Naive thymus-derived CD4-positive, alpha-beta T cell (primary cell): ENCODE data around the gene FRMD4A. TPM values are rescaled to one million over a fixed set of nuclear protein-coding genes. Genes with fewer than 3 reads are reported as not detected.
"Not testable (repeated sequence)": the region's sequence is repeated elsewhere in the genome, so short reads cannot be mapped to it uniquely, and the experiment has no call there.

Experiments used
- ATAC-seq: fragments of 150-1000 bp; cut with Tn5 transposase; 2 replicates; pipeline ENCODE4 v1.10.0; 2021; ENCODE audit warnings: mild to moderate bottlenecking, moderate library complexity
- CTCF ChIA-PET: fragments of 350-600 bp; sonication (Branson Sonifier 250); formaldehyde crosslinking; loops from one replicate; lab custom pipeline; 2021; ENCODE audit warnings: antibody characterized with exemption; lab: Charles Lee
- POLR2A ChIA-PET: fragments of 350-600 bp; sonication (Branson Sonifier 250); formaldehyde crosslinking; loops from one replicate; lab custom pipeline; 2021; ENCODE audit warnings: antibody characterized with exemption, inconsistent platforms; lab: Charles Lee
- DNase-seq, 9 donors: peaks; one replicate each; pipeline versions ENCODE4 v3.0.0 to v3.0.0-alpha.2; 2020 to 2022; ENCODE audit warnings: mixed read lengths in 1 of 9
- H3K27ac ChIP-seq: one replicate; pipeline ENCODE4 v1.7.0; 2013; ENCODE audit warnings: mild to moderate bottlenecking, low read depth, low read length, moderate library complexity
- H3K27me3 ChIP-seq, 2 donors: one replicate each; pipeline ENCODE4 v1.7.0; 2013; ENCODE audit warnings: low read length in 2 of 2, mild to moderate bottlenecking in 2 of 2, moderate library complexity in 2 of 2; ENCODE audit not compliant: control insufficient read depth in 2 of 2, insufficient read depth in 2 of 2
- H3K36me3 ChIP-seq, 3 experiments: 1 replicate in 2 of 3; 2 replicates in 1 of 3; pipeline ENCODE4 v1.7.0; 2013; ENCODE audit warnings: low read length in 3 of 3, mild to moderate bottlenecking in 3 of 3, moderate library complexity in 1 of 3; ENCODE audit not compliant: insufficient read depth in 3 of 3, control insufficient read depth in 2 of 3
- H3K4me1 ChIP-seq, 2 donors: one replicate each; pipeline ENCODE4 v1.7.0; 2013; ENCODE audit warnings: low read length in 2 of 2, mild to moderate bottlenecking in 2 of 2, moderate library complexity in 1 of 2; ENCODE audit not compliant: control insufficient read depth in 2 of 2, insufficient read depth in 2 of 2
- H3K4me3 ChIP-seq: 2 replicates; pipeline ENCODE4 v1.7.0; 2013; ENCODE audit warnings: mild to moderate bottlenecking, low read length
- H3K9me3 ChIP-seq, 3 experiments: 1 replicate in 2 of 3; 2 replicates in 1 of 3; pipeline ENCODE4 v1.7.0; 2013; ENCODE audit warnings: low read length in 3 of 3; ENCODE audit not compliant: control insufficient read depth in 2 of 3
- H3K27ac Mint-ChIP-seq, 9 donors: one replicate each; pipeline ENCODE4 v1.8.0; 2020 to 2022; ENCODE audit warnings: mixed read lengths in 9 of 9, mild to moderate bottlenecking in 8 of 9, moderate library complexity in 5 of 9, inconsistent platforms in 2 of 9
- H3K27me3 Mint-ChIP-seq, 5 donors: one replicate each; pipeline ENCODE4 v1.8.0; 2021 to 2022; ENCODE audit warnings: mixed read lengths in 5 of 5, mild to moderate bottlenecking in 1 of 5
- H3K36me3 Mint-ChIP-seq, 5 donors: one replicate each; pipeline ENCODE4 v1.8.0; 2020 to 2022; ENCODE audit warnings: mixed read lengths in 5 of 5, mild to moderate bottlenecking in 3 of 5, inconsistent platforms in 1 of 5
- H3K4me1 Mint-ChIP-seq, 7 donors: one replicate each; pipeline ENCODE4 v1.8.0; 2020 to 2022; ENCODE audit warnings: mixed read lengths in 7 of 7, mild to moderate bottlenecking in 3 of 7, inconsistent platforms in 1 of 7
- H3K4me3 Mint-ChIP-seq, 10 donors: one replicate each; pipeline ENCODE4 v1.8.0; 2020 to 2022; ENCODE audit warnings: mild to moderate bottlenecking in 10 of 10, mixed read lengths in 10 of 10, moderate library complexity in 6 of 10, inconsistent platforms in 2 of 10
- H3K9me3 Mint-ChIP-seq, 11 donors: one replicate each; pipeline ENCODE4 v1.8.0; 2020 to 2022; ENCODE audit warnings: mixed read lengths in 11 of 11, mild to moderate bottlenecking in 4 of 11, inconsistent platforms in 1 of 11, moderate library complexity in 1 of 11
- intact Hi-C, 2 donors: fragments of 100-400 bp; cut with micrococcal nuclease; formaldehyde crosslinking; loops; one replicate each; pipeline ENCODE4 v1.15.1; 2023
- polyA plus RNA-seq, 2 donors: library from polyadenylated mRNA; unstranded; fragments of 300-500 nt; fragmentation: Illumina TruSeq; gene quantifications; one replicate each; pipeline ENCODE4 v1.2.3, GENCODE V29; 2021
- total RNA-seq, 6 experiments: library from RNA in 5 of 6; stranded (reverse) in 5 of 6; gene quantifications; 1 replicate in 5 of 6; 2 replicates in 1 of 6; pipeline ENCODE4 v1.2.3 and lab custom pipeline; 2021 to 2026

The FRMD4A gene
- total and polyA plus RNA-seq, 7 experiments from 2014 or later: 0.10 to 3.1 (median 0.62) TPM

DNA sequence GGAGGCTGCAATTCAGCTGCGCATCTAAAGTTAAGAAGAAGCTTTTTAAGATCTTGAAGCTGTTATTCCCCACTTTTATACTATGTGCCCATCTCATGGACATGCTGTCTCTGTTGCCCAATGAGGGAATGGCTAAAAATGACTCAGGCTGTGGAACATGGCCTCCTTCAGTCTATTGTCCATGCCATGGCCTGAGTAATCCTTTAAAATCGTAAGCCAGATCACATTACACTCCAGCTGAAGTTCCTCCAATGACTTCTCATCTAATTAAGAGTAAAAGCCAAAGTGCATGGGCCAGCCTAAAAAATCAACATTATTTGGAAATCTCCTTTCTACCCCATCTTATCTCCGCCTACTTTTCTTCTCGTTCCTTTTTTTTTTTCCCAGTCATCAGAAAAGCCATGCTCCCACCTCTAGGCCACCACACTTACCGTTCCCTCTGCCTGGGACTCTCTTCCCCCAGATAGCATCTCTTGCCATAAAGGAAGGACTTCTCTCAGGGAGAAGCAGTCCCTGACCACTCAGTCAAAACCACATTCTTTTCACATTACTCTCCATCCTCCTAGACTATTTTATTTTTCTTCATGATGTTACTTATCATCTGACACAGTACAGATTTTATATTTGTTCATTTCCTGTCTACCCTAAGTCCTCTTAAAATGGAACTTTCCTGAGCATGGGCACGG lies 406.5 kb downstream of the FRMD4A start:
- H3K9me3 Mint-ChIP-seq: no peaks in the 10 kb centered on the region
- no peaks in the 10 kb centered on the region for H3K4me1 ChIP-seq
- H3K27ac Mint-ChIP-seq: peak overlapping the region in 1 of 9 donors; percentile 26
- ATAC-seq (no peak), DNase-seq (no peak)
- H3K4me3 Mint-ChIP-seq: no peak overlapping the region
- no peaks in the 10 kb centered on the region for H3K27me3 ChIP-seq
- intact Hi-C loops: no loop called here
- no peak overlapping the region for H3K27ac ChIP-seq
- H3K36me3 ChIP-seq: no peaks in the 10 kb centered on the region
- POLR2A ChIA-PET: no interaction called here
- no peak overlapping the region for H3K4me3 ChIP-seq
- H3K9me3 ChIP-seq: no peaks in the 10 kb centered on the region
- H3K4me1 Mint-ChIP-seq: peaks cover 0 to 14% (median 4%) of the 10 kb centered on the region in 7 donors
- H3K36me3 Mint-ChIP-seq: no peaks in the 10 kb centered on the region
- CTCF ChIA-PET: interaction anchor here (0.6 kb wide), 1 partner anchor 267 kb away, joined by 4 read pairs; no protein-coding TSS in a partner anchor
- peaks cover 0 to 22% (median 0%) of the 10 kb centered on the region in 5 donors for H3K27me3 Mint-ChIP-seq

- H3K4me1 ChIP-seq: no peaks in the 10 kb centered on the region
- ChIA-PET POLR2A (interaction anchor here (0.6 kb wide), 1 partner anchor 12 kb away, joined by 3 read pairs; no protein-coding TSS in a partner anchor), CTCF (no interaction called here)
- no peak overlapping the region for H3K4me3 ChIP-seq
- intact Hi-C loops: no loop called here
- H3K9me3 ChIP-seq: no peaks in the 10 kb centered on the region
- H3K27me3 ChIP-seq: no peaks in the 10 kb centered on the region
- H3K27ac ChIP-seq: no peak overlapping the region
- H3K9me3 Mint-ChIP-seq: no peaks in the 10 kb centered on the region
- H3K4me1 Mint-ChIP-seq: peaks cover 0 to 14% (median 4%) of the 10 kb centered on the region in 7 donors
- H3K27me3 Mint-ChIP-seq: peaks cover 0 to 22% (median 0%) of the 10 kb centered on the region in 5 donors
- H3K4me3 Mint-ChIP-seq: no peak overlapping the region
- no peaks in the 10 kb centered on the region for H3K36me3 Mint-ChIP-seq
- H3K27ac Mint-ChIP-seq: no peak overlapping the region
- ATAC-seq (no peak), DNase-seq (no peak)
- no peaks in the 10 kb centered on the region for H3K36me3 ChIP-seq
Measured at GRCh38 chr10:13922586-13922985, 408.1 kb downstream of the FRMD4A start.

DNA sequence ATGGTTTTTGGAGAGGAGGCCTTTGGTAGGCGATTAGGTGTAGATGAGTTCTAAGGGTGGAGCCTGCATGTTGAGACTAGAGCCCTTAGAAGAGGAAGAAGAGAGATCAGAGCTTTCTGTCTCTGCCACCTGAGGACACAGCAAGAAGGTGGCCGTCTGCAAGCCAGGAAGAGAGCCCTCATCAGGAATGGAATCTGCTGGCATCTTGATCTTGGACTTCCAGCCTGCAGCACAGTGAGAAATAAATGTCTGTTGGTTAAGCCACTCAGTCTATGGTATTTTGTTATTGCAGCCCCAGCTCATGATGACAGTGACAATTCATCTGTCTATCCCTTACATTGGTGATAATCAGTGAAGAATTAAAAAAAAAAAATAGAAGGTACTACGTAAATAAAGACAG lies 408.8 kb downstream of the FRMD4A start:
- no peaks in the 10 kb centered on the region for H3K27me3 ChIP-seq
- H3K27ac ChIP-seq: no peak overlapping the region
- no peak for DNase-seq
- intact Hi-C loops: no loop called here
- Mint-ChIP-seq H3K4me1 (peaks cover 0 to 14% (median 4%) of the 10 kb centered on the region in 7 donors), H3K36me3 (no peaks in the 10 kb centered on the region), H3K9me3 (no peaks in the 10 kb centered on the region), H3K27me3 (peaks cover 0 to 22% (median 0%) of the 10 kb centered on the region in 5 donors), H3K27ac (peak overlapping the region in 1 of 9 donors; percentile 20), H3K4me3 (no peak overlapping the region)
- ChIA-PET POLR2A (no interaction called here), CTCF (no interaction called here)
- ATAC-seq: no peak
- H3K4me1 ChIP-seq: no peaks in the 10 kb centered on the region
- no peaks in the 10 kb centered on the region for H3K36me3 ChIP-seq
- no peaks in the 10 kb centered on the region for H3K9me3 ChIP-seq
- no peak overlapping the region for H3K4me3 ChIP-seq

- H3K36me3 ChIP-seq, DNase-seq, H3K9me3 ChIP-seq, H3K27ac Mint-ChIP-seq, H3K36me3 Mint-ChIP-seq, H3K27ac ChIP-seq, H3K9me3 Mint-ChIP-seq, intact Hi-C loops, POLR2A ChIA-PET, H3K4me1 ChIP-seq, H3K4me3 Mint-ChIP-seq, H3K4me1 Mint-ChIP-seq, H3K4me3 ChIP-seq, CTCF ChIA-PET, ATAC-seq, H3K27me3 ChIP-seq: not testable (repeated sequence)
- peaks cover 0 to 16% (median 0%) of the 10 kb centered on the region in 5 donors for H3K27me3 Mint-ChIP-seq
Measured at GRCh38 chr10:13921131-13921530, 409.6 kb downstream of the FRMD4A start.

DNA sequence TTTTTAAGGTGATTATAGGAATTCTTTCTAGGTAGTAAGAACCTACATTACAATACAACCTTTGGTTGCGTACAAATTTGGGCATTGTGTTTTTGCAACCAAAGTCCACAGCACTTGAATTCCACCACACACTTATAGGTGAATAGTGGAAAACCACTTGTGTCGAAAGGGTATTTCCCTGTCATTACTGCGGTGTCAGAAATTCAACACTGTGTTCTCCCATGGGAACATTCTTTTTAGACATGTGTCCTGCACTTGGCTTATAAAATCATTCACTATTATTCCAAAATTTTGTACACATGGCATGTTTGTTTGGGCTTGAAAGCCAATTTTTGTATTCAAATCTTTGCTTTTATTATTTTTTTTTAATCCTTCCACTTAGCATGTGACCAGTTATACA lies 410.3 kb downstream of the FRMD4A start:
- no peaks in the 10 kb centered on the region for H3K9me3 ChIP-seq
- H3K36me3 ChIP-seq: no peaks in the 10 kb centered on the region
- POLR2A ChIA-PET: no interaction called here
- H3K27me3 Mint-ChIP-seq: peaks cover 0 to 13% (median 0%) of the 10 kb centered on the region in 5 donors
- no peak for ATAC-seq
- H3K27ac ChIP-seq: no peak overlapping the region
- H3K27ac Mint-ChIP-seq: no peak overlapping the region
- no peaks in the 10 kb centered on the region for H3K9me3 Mint-ChIP-seq
- H3K4me3 ChIP-seq: no peak overlapping the region
- no peak for DNase-seq
- CTCF ChIA-PET: no interaction called here
- intact Hi-C loops: no loop called here
- no peak overlapping the region for H3K4me3 Mint-ChIP-seq
- peaks cover 0 to 4% (median 0%) of the 10 kb centered on the region in 7 donors for H3K4me1 Mint-ChIP-seq
- no peaks in the 10 kb centered on the region for H3K4me1 ChIP-seq
- no peaks in the 10 kb centered on the region for H3K27me3 ChIP-seq
- no peaks in the 10 kb centered on the region for H3K36me3 Mint-ChIP-seq

DNA sequence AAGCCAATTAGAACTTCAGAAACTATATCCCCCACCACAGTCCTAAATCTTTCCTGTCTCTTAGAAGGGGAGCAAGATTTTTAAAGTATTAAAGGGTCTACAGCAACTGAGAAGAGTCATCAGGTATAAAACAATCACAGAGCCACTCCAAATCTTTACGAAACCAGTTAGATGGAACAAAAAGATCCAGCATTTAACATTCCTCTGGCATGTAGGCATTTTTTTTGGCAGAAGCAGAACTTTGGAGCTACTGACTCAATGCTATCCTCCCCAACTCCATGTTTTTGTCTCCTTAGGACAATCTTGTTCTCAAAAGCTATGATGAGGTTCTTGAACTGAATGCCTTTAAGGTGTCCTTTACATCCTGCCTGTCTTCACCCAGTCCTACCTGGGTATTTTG lies 410.7 kb downstream of the FRMD4A start:
- Mint-ChIP-seq H3K27ac (peak overlapping the region in 1 of 9 donors; percentile 30), H3K4me3 (no peak overlapping the region), H3K4me1 (no peaks in the 10 kb centered on the region), H3K27me3 (peaks cover 0 to 12% (median 0%) of the 10 kb centered on the region in 5 donors), H3K9me3 (no peaks in the 10 kb centered on the region), H3K36me3 (no peaks in the 10 kb centered on the region)
- Histone ChIP-seq H3K27ac (no peak overlapping the region), H3K27me3 (no peaks in the 10 kb centered on the region), H3K9me3 (no peaks in the 10 kb centered on the region), H3K4me1 (no peaks in the 10 kb centered on the region), H3K4me3 (no peak overlapping the region), H3K36me3 (no peaks in the 10 kb centered on the region)
- intact Hi-C loops: no loop called here
- ATAC-seq (no peak), DNase-seq (no peak)
- ChIA-PET POLR2A (no interaction called here), CTCF (no interaction called here)

GRCh38 chr10:13917791-13918190 lies 412.9 kb downstream of the FRMD4A start:
- H3K4me3 ChIP-seq: no peak overlapping the region
- H3K36me3 ChIP-seq: no peaks in the 10 kb centered on the region
- Mint-ChIP-seq H3K9me3 (no peaks in the 10 kb centered on the region), H3K4me1 (peaks cover 0 to 6% (median 0%) of the 10 kb centered on the region in 7 donors), H3K36me3 (no peaks in the 10 kb centered on the region), H3K4me3 (no peak overlapping the region), H3K27ac (peak overlapping the region in 1 of 9 donors; percentile 23), H3K27me3 (peaks cover 0 to 13% (median 0%) of the 10 kb centered on the region in 5 donors)
- intact Hi-C loops: no loop called here
- CTCF ChIA-PET: no interaction called here
- H3K4me1 ChIP-seq: no peaks in the 10 kb centered on the region
- H3K27ac ChIP-seq: no peak overlapping the region
- no peaks in the 10 kb centered on the region for H3K27me3 ChIP-seq
- DNase-seq (no peak), ATAC-seq (no peak)
- POLR2A ChIA-PET: interaction anchor here (1.1 kb wide), 1 partner anchor 15 kb away, joined by 4 read pairs; no protein-coding TSS in a partner anchor
- no peaks in the 10 kb centered on the region for H3K9me3 ChIP-seq
